ENCODE measurements around the gene NR4A3.
A peak's percentile ranks its signal among the peaks of the same experiment; 100 is the strongest.

NR4A3 gene

DNA sequence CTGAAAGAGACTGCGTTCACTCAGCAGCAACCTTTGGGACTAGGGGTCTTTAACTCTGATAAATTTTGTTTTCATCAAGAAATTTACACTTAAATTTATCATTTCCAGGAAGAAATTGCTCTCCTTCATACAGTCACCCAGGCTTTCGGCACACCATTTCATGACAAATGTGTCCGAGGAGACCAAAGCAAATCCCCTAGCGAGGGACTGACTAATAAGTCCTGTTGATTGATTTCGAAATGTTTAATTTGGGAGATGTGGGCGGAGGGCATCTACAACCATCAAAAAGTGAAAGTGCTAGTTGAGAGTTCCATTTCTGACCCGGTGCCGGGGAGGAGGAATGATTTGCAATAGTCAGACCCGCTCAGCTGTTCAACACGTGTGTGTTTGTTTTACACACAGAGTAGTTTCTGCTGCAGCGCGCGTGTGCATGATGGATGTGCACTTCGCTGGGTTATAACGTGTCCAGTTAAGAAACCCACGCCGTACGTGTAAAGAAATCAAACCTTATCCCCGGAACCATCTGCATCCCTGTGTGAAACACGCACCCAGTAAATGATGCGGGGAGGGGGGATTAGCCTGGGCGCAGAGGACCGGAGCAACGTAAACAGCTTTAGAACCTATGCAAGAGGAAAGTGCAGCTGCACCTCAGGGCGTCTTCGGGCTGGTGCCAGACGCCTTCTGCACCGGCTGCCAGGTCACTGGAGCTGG, 845 bp upstream of the NR4A3 start:
- TF ChIP-seq, protein P1, sequence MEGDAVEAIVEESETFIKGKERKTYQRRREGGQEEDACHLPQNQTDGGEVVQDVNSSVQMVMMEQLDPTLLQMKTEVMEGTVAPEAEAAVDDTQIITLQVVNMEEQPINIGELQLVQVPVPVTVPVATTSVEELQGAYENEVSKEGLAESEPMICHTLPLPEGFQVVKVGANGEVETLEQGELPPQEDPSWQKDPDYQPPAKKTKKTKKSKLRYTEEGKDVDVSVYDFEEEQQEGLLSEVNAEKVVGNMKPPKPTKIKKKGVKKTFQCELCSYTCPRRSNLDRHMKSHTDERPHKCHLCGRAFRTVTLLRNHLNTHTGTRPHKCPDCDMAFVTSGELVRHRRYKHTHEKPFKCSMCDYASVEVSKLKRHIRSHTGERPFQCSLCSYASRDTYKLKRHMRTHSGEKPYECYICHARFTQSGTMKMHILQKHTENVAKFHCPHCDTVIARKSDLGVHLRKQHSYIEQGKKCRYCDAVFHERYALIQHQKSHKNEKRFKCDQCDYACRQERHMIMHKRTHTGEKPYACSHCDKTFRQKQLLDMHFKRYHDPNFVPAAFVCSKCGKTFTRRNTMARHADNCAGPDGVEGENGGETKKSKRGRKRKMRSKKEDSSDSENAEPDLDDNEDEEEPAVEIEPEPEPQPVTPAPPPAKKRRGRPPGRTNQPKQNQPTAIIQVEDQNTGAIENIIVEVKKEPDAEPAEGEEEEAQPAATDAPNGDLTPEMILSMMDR (IDR thresholded peaks at IDR 0.05; ENCODE audit: insufficient read depth, missing control alignments), result no peak

DNA sequence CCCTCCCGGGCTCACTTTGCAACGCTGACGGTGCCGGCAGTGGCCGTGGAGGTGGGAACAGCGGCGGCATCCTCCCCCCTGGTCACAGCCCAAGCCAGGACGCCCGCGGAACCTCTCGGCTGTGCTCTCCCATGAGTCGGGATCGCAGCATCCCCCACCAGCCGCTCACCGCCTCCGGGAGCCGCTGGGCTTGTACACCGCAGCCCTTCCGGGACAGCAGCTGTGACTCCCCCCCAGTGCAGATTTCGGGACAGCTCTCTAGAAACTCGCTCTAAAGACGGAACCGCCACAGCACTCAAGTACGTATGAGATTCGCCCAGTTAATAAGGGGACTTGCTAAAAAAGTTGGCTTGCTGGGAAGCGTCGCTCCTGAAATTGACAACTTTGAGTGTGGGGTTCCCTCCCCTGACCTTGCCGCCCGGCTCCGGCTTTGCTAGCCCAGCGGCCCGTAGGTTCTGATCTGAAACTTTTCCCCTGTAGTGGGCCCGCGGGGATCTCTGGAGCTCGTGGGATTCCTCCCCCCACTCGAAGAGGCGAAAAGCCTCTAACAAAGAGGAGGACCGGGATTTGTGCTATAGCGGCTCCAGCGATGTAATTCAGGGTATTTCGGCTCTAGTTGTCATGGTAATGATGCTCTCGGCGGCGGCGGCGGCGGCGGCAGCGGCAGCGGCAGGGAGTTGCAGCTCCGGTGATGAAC, 572 bp downstream of the NR4A3 start:
- TF ChIP-seq, protein P1 (IDR thresholded peaks at IDR 0.05; ENCODE audit: insufficient read depth, missing control alignments), result no peak
- DNase-seq (ENCODE audit: insufficient read length, low spot score), result no peak
- no peak for FAIRE-seq

More for the DNA sequence above, 845 bp upstream of the NR4A3 start:
- no peak for DNase-seq (ENCODE audit: insufficient read length, low spot score)
- FAIRE-seq, result no peak

DNA sequence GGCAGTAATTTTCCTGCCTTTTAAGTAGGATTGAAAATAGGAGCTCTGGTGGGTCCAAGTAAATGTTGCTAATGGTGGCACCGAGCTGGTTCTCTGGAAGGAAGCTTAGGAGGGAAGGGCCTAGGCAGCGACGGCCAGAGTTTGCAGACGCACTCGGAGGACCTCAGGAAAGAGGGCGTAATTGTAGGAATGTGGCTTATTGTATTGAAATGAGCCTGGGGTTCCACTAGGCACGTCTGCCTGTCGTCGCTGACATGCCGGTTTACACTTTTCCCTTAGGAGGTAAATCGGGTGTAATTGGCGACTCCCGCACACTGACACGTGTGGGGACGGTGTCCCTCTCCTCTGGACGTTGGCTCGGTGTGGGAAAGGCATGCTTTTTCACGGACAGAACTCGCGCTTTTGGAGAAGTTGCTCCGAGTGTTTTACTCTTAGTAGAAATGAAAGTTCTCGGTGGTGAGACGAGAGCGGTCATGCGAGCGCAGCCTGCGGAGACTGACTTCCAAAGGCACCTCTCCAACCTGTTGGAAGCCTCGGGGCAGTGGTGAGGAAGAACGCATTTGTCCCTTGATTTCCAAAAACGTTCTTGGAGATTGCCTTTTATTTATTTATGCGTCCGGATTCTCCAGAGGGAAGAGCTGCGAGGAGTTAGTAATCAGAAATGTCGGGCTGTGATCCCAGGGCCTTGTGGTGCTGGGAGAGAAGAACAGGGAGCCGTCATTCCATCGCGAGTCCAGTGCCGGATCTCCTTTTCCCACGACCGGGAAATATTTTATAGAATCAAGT, 1.3 kb downstream of the NR4A3 start:
- DNase-seq (ENCODE audit: insufficient read length, low spot score) (no peak), FAIRE-seq (no peak)
- TF ChIP-seq, protein P1 (IDR thresholded peaks at IDR 0.05; ENCODE audit: insufficient read depth, missing control alignments), result no peak

DNA sequence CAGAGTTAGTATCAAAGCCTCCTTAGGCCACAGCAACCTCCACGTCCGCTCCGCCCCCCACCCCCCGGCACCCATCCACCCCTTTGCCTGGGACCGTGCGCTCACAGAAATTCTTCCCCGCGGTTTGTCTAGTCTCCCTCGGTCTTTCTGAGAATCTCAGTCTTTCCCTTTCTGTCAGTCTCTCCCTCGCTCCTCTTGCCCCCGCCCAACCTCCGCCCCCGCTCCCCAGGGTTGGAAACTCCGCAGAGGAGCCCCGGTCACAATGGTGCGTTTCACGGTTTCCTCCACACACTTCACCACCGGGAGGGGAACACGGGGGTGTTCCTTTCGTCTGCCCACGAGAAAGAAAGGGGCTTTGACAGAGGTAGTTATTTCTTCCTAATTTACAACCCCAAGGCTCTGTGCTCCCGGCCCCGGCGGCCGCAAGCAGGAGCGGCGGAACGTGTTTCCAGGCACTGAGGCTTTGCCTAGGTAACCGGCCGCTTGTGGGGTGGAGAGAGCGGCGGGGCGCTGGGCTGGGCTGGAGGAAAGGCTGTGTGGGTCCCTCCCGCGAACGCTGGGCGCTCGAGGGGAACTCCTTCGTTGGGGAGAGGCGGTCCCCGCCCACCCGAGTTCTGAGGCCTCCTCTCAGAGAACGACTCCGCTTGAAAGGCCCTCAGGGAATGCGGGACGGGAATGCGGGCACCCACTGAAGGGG, 2.1 kb downstream of the NR4A3 start:
- FAIRE-seq, result no peak
- peak; percentile 35 for DNase-seq (ENCODE audit: insufficient read length, low spot score)
- TF ChIP-seq, protein P1 (IDR thresholded peaks at IDR 0.05; ENCODE audit: insufficient read depth, missing control alignments), result no peak

DNA sequence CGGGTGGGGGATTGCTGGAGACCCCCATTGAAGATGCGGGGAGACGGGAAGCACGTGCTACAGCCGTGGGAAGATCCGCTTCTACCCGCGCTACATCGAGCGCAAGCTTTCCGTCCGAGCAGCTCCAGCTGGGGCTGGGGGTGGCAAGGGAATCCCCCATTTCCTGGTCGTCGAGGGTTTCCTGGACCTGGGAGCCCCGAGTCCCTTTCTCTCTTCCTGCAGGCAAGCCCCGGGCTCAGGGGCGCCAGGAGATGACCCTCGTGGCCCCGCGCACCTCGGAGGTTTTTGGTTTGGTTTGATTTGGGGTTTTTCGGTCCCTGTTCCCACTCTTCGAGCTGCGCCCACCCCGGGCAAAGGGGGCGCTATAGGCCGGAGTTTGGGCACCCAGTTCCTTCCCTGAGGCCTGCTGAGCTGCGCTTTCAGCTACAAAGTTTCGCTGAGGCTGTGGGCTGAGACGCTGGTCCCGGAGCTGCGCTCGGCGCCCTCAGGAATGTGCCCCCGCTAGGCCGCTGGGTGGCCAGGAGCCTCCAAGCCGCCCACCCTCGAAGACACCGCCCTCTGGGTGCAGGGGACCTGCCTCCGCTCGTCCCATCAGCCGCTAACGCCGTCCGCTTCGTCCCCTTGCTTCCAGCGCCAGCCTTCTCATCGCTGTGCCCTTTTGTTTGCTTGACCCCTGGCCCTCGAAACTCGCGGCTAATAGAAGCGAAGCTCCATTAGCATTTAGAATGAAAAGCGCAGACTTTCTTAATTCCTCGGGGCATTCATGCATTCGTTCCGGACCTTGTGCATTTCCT, 2.9 kb downstream of the NR4A3 start:
- TF ChIP-seq, protein P1 (IDR thresholded peaks at IDR 0.05; ENCODE audit: insufficient read depth, missing control alignments), result peak; percentile 36
- DNase-seq (ENCODE audit: insufficient read length, low spot score), result peak; percentile 42
- no peak for FAIRE-seq

Measured in D721Med (cell line).